ENCODE results near the gene CD93. TPM values are rescaled to one million over a fixed set of nuclear protein-coding genes. Genes with fewer than 3 reads are reported as not detected.

The CD93 gene
- total and polyA plus RNA-seq, 2 of the 8 experiments (the other 6 are each of a cell fraction or from before 2014, with no cell fraction given), result under 0.01 to 0.07 TPM

DNA sequence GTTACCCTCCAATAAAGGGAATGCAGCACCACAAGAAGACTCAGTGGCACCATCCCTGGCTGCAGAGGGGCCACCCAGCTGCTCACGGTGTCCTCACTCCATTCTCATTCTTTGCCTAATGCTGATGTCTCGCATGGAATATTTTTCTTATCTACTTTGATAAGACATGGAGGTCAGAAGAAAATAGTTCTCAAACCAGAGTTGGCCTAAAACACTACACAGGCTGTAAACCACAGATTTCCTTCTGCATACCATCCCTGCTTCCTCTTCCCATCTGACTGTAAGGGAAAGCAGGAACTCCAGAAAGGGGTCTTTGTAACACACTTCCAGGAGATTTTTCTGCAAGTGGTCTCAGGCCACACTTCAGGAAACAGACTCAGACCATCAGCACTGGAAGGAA lies 43.1 kb upstream of the CD93 start:
- H2AFZ ChIP-seq (ENCODE audit: low read length), result no peak overlapping the region
- H3K27ac ChIP-seq (ENCODE audit: low read depth, low read length), result no peak overlapping the region
- no peak overlapping the region for H3K18ac ChIP-seq (ENCODE audit: extremely low read depth, low read length)
- 94% methylated on average over 2 of the region's 2 CpGs; no CpG with 5 or more reads in 1 of the 2 experiments for WGBS, 2 experiments (ENCODE audit: extremely low coverage in 1 of 2, insufficient coverage in 1 of 2, insufficient read length in 1 of 2, insufficient replicate concordance in 2 of 2, low coverage in 1 of 2, low lambda C conversion rate in 2 of 2, missing lambda C conversion rate in 1 of 2)
- H4K8ac ChIP-seq (ENCODE audit: extremely low read depth, insufficient read depth, low read length), result no peak overlapping the region
- H4K20me1 ChIP-seq (replicated peaks in 1 of 2; ENCODE audit: control insufficient read depth in 1 of 2, insufficient read depth in 2 of 2, low read length in 2 of 2), result no peaks in the 10 kb centered on the region
- no peak overlapping the region for H2BK20ac ChIP-seq (ENCODE audit: low read length)
- H3K79me2 ChIP-seq (ENCODE audit: control insufficient read depth in 1 of 2, insufficient read depth in 2 of 2, low read length in 2 of 2), result no peaks in the 10 kb centered on the region
- TF ChIP-seq EP300 (IDR thresholded peaks at IDR 0.05; ENCODE audit: borderline replicate concordance in 1 of 2, low read depth in 2 of 2, low read length in 2 of 2) (no peak), EZH2 (IDR thresholded peaks at IDR 0.05; ENCODE audit: low read depth, low read length, severe bottlenecking) (no peak)
- H2BK15ac ChIP-seq (ENCODE audit: low read length), result no peak overlapping the region
- H3K23me2 ChIP-seq (ENCODE audit: low read depth, low read length), result no peaks in the 10 kb centered on the region
- FAIRE-seq, result no peak
- no peak overlapping the region for H2BK12ac ChIP-seq (ENCODE audit: low read depth, low read length)
- no peak overlapping the region for H4K91ac ChIP-seq (replicated peaks; ENCODE audit: insufficient read length, low read length)
- H3K4me1 ChIP-seq (replicated peaks in 1 of 4; ENCODE audit: control insufficient read depth in 3 of 4, insufficient read depth in 4 of 4, low read length in 3 of 4), result peaks cover 0 to 3% (median 0%) of the 10 kb centered on the region in 4 experiments; a peak in 2 of 7 replicates
- H3K56ac ChIP-seq (replicated peaks; ENCODE audit: insufficient read length, low read depth, low read length), result no peak overlapping the region
- no peak overlapping the region for H3K14ac ChIP-seq (ENCODE audit: insufficient read length)
- H2BK120ac ChIP-seq (replicated peaks; ENCODE audit: low read depth, low read length), result no peak overlapping the region
- no peaks in the 10 kb centered on the region; a peak in 1 of 4 replicates for H3K9me3 ChIP-seq (ENCODE audit: insufficient read depth in 2 of 2, low read depth in 1 of 2, low read length in 1 of 2)
- no peak overlapping the region for H3K4me3 ChIP-seq (ENCODE audit: extremely low read depth in 1 of 4, insufficient read depth in 2 of 4, low read depth in 3 of 4, low read length in 4 of 4)
- H4K5ac ChIP-seq (ENCODE audit: insufficient read length, low read depth, low read length), result no peak overlapping the region
- no peaks in the 10 kb centered on the region for H3K27me3 ChIP-seq (replicated peaks in 1 of 4; ENCODE audit: control insufficient read depth in 3 of 4, extremely low read depth in 1 of 4, insufficient read depth in 3 of 4, low read length in 3 of 4)
- CTCF ChIA-PET (ENCODE audit: partially characterized antibody), result no interaction called here
- no peaks in the 10 kb centered on the region for H3K36me3 ChIP-seq (ENCODE audit: control insufficient read depth in 2 of 4, insufficient read depth in 4 of 4, low read length in 3 of 4)
- POLR2A ChIA-PET (ENCODE audit: partially characterized antibody), result no interaction called here
- H2BK5ac ChIP-seq (ENCODE audit: low read depth, low read length), result no peak overlapping the region
- H3K4ac ChIP-seq (replicated peaks; ENCODE audit: insufficient read length, low read depth, low read length), result no peak overlapping the region
- no peak for DNase-seq (ENCODE audit: low read depth in 1 of 2, low spot score in 2 of 2)
- no peak overlapping the region for H3K9ac ChIP-seq (replicated peaks in 1 of 4; ENCODE audit: extremely low read depth in 1 of 4, low read depth in 3 of 4, low read length in 3 of 4)
- H3K23ac ChIP-seq (ENCODE audit: insufficient read length), result no peak overlapping the region
- H3K79me1 ChIP-seq (ENCODE audit: low read depth, low read length), result no peaks in the 10 kb centered on the region
- no peak overlapping the region for H2AK5ac ChIP-seq (ENCODE audit: low read depth, low read length)
- H3K4me2 ChIP-seq (ENCODE audit: insufficient read depth in 1 of 2, low read depth in 2 of 2, low read length in 2 of 2), result no peak overlapping the region

All from H1 (cell line).